Sciatic nerve (tissue), 2 donors: ENCODE data around the gene MAP1LC3A. TPM values are rescaled to one million over a fixed set of nuclear protein-coding genes. Genes with fewer than 3 reads are reported as not detected.

ENCODE experiments used
- ATAC-seq: fragments of 200-7000 bp; cut with Tn5 transposase; one replicate; pipeline ENCODE4 v1.9.1; 2020; ENCODE audit warnings: mild to moderate bottlenecking, moderate library complexity
- DNase-seq: peaks from one replicate; pipeline ENCODE4 v3.0.0-alpha.2; 2020; ENCODE audit warnings: low spot score
- intact Hi-C: fragments of 100-400 bp; cut with DNase I; formaldehyde crosslinking; loops from one replicate; pipeline ENCODE4 v1.14.2; 2022
- total RNA-seq: library from RNA; stranded (reverse); fragmentation: NEBNext Ultra II Directional; extraction: Animal tissue kit (Norgen Biotek cat#: 25700); gene quantifications from one replicate; pipeline ENCODE4 v1.2.1, GENCODE V29; 2021
- donor health status: DM: no; HTN: no; CAD: no.
- donor health status: DM: no; HTN: no; CAD: no.

The MAP1LC3A gene
- total RNA-seq, 1 donor from 2014 or later = 72.1 TPM

GRCh38 chr20:34543463-34544056 is 15.0 kb upstream of the MAP1LC3A start:
- intact Hi-C loops = no loop called here
- ATAC-seq = no peak
- no peak for DNase-seq

- DNase-seq (no peak), ATAC-seq (peak; percentile 66)
- intact Hi-C loops = no loop called here
Observed at GRCh38 chr20:34544109-34544796, 14.3 kb upstream of the MAP1LC3A start.

GRCh38 chr20:34546751-34547181 is 11.8 kb upstream of the MAP1LC3A start:
- intact Hi-C loops = no loop called here
- no peak for ATAC-seq
- no peak for DNase-seq

- DNase-seq = no peak
- no peak for ATAC-seq
- intact Hi-C loops = no loop called here
Observed at GRCh38 chr20:34547844-34548613, 10.5 kb upstream of the MAP1LC3A start.

GRCh38 chr20:34549291-34549928 is 9.1 kb upstream of the MAP1LC3A start:
- ATAC-seq = no peak
- intact Hi-C loops = no loop called here
- DNase-seq = no peak

GRCh38 chr20:34549929-34550305 is 8.6 kb upstream of the MAP1LC3A start:
- no peak for ATAC-seq
- no peak for DNase-seq

GRCh38 chr20:34552569-34552968 is 5.9 kb upstream of the MAP1LC3A start:
- DNase-seq = no peak
- no peak for ATAC-seq
- intact Hi-C loops = no loop called here

More at GRCh38 chr20:34549929-34550305, 8.6 kb upstream of the MAP1LC3A start:
- intact Hi-C loops = no loop called here

GRCh38 chr20:34553366-34553867 is 5.1 kb upstream of the MAP1LC3A start:
- intact Hi-C loops = no loop called here
- DNase-seq = no peak
- no peak for ATAC-seq

GRCh38 chr20:34557936-34558319 is 590 bp upstream of the MAP1LC3A start:
- intact Hi-C loops = no loop called here
- ATAC-seq = no peak

GRCh38 chr20:34559311-34560140 is 1.0 kb downstream of the MAP1LC3A start:
- intact Hi-C loops = no loop called here
- ATAC-seq (peak; percentile 11), DNase-seq (peak; percentile 78)

More at GRCh38 chr20:34557936-34558319, 590 bp upstream of the MAP1LC3A start:
- no peak for DNase-seq

GRCh38 chr20:34560141-34560523 is 1.6 kb downstream of the MAP1LC3A start:
- intact Hi-C loops = no loop called here
- ATAC-seq (peak; percentile 10), DNase-seq (no peak)

- DNase-seq = no peak
- intact Hi-C loops = no loop called here
- ATAC-seq = no peak
Observed at GRCh38 chr20:34560614-34561013, 2.1 kb downstream of the MAP1LC3A start.

GRCh38 chr20:34561661-34562060 is 3.1 kb downstream of the MAP1LC3A start:
- intact Hi-C loops = no loop called here
- ATAC-seq (no peak), DNase-seq (no peak)

- DNase-seq (no peak), ATAC-seq (no peak)
- intact Hi-C loops = no loop called here
Observed at GRCh38 chr20:34562641-34563040, 4.1 kb downstream of the MAP1LC3A start.

- DNase-seq = no peak
- intact Hi-C loops = no loop called here
- no peak for ATAC-seq
Observed at GRCh38 chr20:34564833-34565232, 6.3 kb downstream of the MAP1LC3A start.

- no peak for DNase-seq
- intact Hi-C loops = no loop called here
- ATAC-seq = no peak
Observed at GRCh38 chr20:34566978-34567891, 8.7 kb downstream of the MAP1LC3A start.
